ENCODE measurements around the gene ARHGEF25. TPM values are rescaled to one million over a fixed set of nuclear protein-coding genes. Genes with fewer than 3 reads are reported as not detected.

The ARHGEF25 gene
- total and polyA plus RNA-seq, 2 donors (not counting 1 experiment from before 2014, with no cell fraction given) = 0.12 TPM; not detected in 1

GRCh38 chr12:57613427-57614109, 2.3 kb downstream of the ARHGEF25 start:
- H4K20me1 ChIP-seq (ENCODE audit: control insufficient read depth, insufficient read depth, low read length, poor library complexity, severe bottlenecking) = peaks cover 4% of the 10 kb centered on the region
- H3K27ac ChIP-seq (ENCODE audit: low read length in 2 of 2) = no peak overlapping the region
- no peak overlapping the region for H3K4me3 ChIP-seq (ENCODE audit: control extremely low read depth in 1 of 5, extremely low read depth in 1 of 5, insufficient read depth in 1 of 5, low read depth in 2 of 5, low read length in 4 of 5)
- no peak overlapping the region for H3K27ac Mint-ChIP-seq
- H3K4me1 Mint-ChIP-seq = peaks cover 56% of the 10 kb centered on the region
- H3K36me3 ChIP-seq (replicated peaks in 1 of 2; ENCODE audit: control extremely low read depth in 1 of 2, control insufficient read depth in 1 of 2, extremely low read depth in 1 of 2, insufficient read depth in 2 of 2, low read length in 1 of 2) = no peaks in the 10 kb centered on the region
- no peak for ATAC-seq (ENCODE audit: low read depth)
- ChIA-PET CTCF (interaction anchor here (1.6 to 12.6 kb wide), 3 partner anchors 19 to 155 kb away, joined by 8 to 97 read pairs (median 9); partner anchors contain the start of gene B4GALNT1), POLR2A (no interaction called here)
- no peaks in the 10 kb centered on the region for H3K79me2 ChIP-seq (ENCODE audit: control insufficient read depth, insufficient read depth, low read length)
- TF ChIP-seq EZH2 (IDR thresholded peaks at IDR 0.05; ENCODE audit: borderline replicate concordance, insufficient read depth, low read depth, low read length, poor library complexity, severe bottlenecking) (no peak), CTCF (IDR thresholded peaks at IDR 0.05) (no peak)
- H3K27me3 Mint-ChIP-seq = peaks cover 58% of the 10 kb centered on the region
- H3K27me3 ChIP-seq (replicated peaks in 1 of 4; ENCODE audit: control extremely low read depth in 1 of 4, control insufficient read depth in 3 of 4, insufficient read depth in 4 of 4, low read length in 3 of 4) = peaks cover 0 to 78% (median 35%) of the 10 kb centered on the region in 4 experiments
- no peak overlapping the region for H2AFZ ChIP-seq (ENCODE audit: insufficient read depth, low read depth, low read length, poor library complexity, severe bottlenecking)
- H3K4me1 ChIP-seq (ENCODE audit: control insufficient read depth in 2 of 2, insufficient read depth in 2 of 2, low read length in 2 of 2) = peaks cover 52 to 59% of the 10 kb centered on the region in 2 donors
- DNase-seq = no peak
- intact Hi-C loops (cut with micrococcal nuclease) = loop anchor here (2.0 kb wide), 2 partner anchors 19 to 23 kb away; partner anchors contain the start of genes B4GALNT1 and PIP4K2C
- peak overlapping the region; percentile 72 for H3K4me3 Mint-ChIP-seq
- peaks cover 0 to 9% (median 0%) of the 10 kb centered on the region in 3 donors for H3K9me3 ChIP-seq (ENCODE audit: control extremely low read depth in 1 of 3, control insufficient read depth in 2 of 3, insufficient read depth in 1 of 3, low read length in 2 of 3)
- H3K4me2 ChIP-seq (replicated peaks; ENCODE audit: low read depth, low read length, poor library complexity, severe bottlenecking) = peak overlapping the region; percentile 62
- WGBS (ENCODE audit: insufficient coverage) = 88% methylated on average over 7 of the region's 10 CpGs
- peak overlapping the region; percentile 23 for H3K9ac ChIP-seq (ENCODE audit: low read length)
- H3K9me3 Mint-ChIP-seq (ENCODE audit: insufficient read depth) = no peaks in the 10 kb centered on the region

Data from B cell (primary cell).